AG09309 (cell line): ENCODE results near the gene SLC25A41.

ENCODE experiments used
- DNase-seq: peaks from one replicate; pipeline ENCODE4 v3.0.0-alpha.2; 2010; ENCODE audit warnings: low read depth
- H3K4me3 ChIP-seq: 2 replicates; pipeline ENCODE4 v1.5.1; 2011; ENCODE audit warnings: mild to moderate bottlenecking, low read depth, low read length, moderate library complexity; ENCODE audit not compliant: control insufficient read depth
- TF ChIP-seq, protein P1 (sequence below): IDR thresholded peaks from 2 replicates; pipeline ENCODE4 v1.5.1; 2011; ENCODE audit warnings: mild to moderate bottlenecking, low read depth, low read length, inconsistent platforms; ENCODE audit not compliant: insufficient read depth, control insufficient read depth; ENCODE audit errors: missing control alignments

SLC25A41 gene

DNA sequence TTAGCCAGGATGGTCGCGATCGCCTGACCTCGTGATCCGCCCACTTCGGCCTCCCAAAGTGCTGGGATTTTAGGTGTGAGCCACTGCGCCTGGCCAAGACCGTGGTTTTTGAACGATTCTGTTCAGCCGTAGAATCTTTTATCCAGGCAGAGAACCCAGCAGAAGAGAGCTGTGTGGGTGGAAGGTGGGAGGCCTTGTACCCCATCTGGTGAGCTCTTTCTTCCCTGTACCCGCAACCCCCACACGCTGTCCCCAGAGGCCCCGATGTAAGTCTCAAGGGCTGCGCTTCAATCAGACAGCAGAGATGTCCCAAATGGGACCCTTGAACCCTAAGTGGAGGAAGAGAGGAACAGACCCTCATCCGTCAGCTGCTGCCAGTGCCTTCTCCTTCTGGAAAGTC, 22.4 kb upstream of the SLC25A41 start:
- no peak for DNase-seq
- H3K4me3 ChIP-seq: no peak overlapping the region
- TF ChIP-seq, protein P1, sequence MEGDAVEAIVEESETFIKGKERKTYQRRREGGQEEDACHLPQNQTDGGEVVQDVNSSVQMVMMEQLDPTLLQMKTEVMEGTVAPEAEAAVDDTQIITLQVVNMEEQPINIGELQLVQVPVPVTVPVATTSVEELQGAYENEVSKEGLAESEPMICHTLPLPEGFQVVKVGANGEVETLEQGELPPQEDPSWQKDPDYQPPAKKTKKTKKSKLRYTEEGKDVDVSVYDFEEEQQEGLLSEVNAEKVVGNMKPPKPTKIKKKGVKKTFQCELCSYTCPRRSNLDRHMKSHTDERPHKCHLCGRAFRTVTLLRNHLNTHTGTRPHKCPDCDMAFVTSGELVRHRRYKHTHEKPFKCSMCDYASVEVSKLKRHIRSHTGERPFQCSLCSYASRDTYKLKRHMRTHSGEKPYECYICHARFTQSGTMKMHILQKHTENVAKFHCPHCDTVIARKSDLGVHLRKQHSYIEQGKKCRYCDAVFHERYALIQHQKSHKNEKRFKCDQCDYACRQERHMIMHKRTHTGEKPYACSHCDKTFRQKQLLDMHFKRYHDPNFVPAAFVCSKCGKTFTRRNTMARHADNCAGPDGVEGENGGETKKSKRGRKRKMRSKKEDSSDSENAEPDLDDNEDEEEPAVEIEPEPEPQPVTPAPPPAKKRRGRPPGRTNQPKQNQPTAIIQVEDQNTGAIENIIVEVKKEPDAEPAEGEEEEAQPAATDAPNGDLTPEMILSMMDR: no peak

DNA sequence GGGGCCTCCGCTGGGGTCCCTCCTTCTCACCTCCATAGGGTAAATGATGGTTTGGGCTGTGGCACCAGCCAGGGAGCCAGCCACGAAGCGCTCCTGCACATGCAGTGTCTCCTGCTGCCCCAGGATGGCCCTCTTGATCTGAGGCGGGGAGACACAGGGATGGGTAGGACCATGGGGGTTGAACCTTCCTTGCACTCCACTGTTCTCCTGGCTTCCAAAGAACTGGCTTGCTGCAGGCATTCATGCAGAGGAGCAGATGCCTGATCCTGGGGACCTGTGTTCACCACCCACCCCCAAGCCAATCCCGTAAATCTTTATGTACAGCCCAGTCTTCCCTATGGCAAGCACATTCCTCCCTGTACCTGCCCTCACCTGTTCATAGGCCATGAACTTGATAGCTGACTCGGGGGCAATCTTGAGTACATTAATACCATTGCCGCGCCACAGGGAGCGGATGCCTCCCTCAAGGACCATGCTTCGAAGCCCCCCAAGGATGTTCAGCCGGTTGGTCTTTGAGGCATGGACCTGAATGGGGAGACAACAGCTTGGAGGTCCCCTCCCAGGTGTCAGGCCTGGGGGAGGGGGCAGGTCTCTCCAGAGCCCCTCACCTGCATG, 20.5 kb upstream of the SLC25A41 start:
- TF ChIP-seq, protein P1: no peak
- H3K4me3 ChIP-seq: no peak overlapping the region
- DNase-seq: no peak

DNA sequence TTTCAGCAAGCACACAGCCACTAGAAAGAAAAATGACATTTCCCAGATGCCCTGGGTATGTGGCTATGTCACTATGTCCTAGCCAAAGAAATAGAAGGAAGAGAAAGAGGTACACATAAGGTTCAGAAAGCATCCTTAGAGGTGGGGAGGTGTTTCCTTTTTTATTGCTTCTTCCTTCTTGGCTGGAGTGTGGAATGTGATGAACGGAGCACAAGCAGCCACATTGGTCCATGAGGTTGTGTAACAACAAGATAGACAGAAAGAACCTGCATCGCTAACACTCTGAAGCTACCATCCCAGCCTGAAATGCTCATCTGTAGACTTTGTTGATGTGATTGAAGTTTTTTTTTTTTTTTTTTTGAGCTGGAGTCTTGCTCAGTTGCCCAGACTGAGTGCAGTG, 19.3 kb upstream of the SLC25A41 start:
- no peak for DNase-seq
- no peak overlapping the region for H3K4me3 ChIP-seq

DNA sequence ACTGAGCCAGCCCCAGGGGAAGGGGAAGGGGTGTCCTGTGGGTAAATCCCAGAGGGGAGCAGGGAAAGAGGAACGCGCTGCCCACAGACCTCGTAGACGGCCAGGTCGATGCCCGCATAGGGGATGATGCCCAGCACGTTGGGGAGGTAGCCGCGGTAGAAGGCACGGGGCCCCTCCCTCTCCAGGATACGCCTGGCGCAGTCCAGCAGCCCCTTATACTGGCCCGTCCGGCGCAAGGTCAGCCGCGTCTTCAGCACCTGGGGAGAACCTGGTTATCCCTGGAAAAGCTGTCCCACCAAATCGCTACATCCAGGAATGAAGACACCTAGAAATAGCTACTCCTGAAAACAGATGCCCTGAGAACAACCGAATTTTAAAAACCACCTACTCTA, 18.7 kb upstream of the SLC25A41 start:
- TF ChIP-seq, protein P1: no peak
- DNase-seq: no peak
- no peak overlapping the region for H3K4me3 ChIP-seq

More for the DNA sequence above, 19.3 kb upstream of the SLC25A41 start:
- TF ChIP-seq, protein P1: no peak

DNA sequence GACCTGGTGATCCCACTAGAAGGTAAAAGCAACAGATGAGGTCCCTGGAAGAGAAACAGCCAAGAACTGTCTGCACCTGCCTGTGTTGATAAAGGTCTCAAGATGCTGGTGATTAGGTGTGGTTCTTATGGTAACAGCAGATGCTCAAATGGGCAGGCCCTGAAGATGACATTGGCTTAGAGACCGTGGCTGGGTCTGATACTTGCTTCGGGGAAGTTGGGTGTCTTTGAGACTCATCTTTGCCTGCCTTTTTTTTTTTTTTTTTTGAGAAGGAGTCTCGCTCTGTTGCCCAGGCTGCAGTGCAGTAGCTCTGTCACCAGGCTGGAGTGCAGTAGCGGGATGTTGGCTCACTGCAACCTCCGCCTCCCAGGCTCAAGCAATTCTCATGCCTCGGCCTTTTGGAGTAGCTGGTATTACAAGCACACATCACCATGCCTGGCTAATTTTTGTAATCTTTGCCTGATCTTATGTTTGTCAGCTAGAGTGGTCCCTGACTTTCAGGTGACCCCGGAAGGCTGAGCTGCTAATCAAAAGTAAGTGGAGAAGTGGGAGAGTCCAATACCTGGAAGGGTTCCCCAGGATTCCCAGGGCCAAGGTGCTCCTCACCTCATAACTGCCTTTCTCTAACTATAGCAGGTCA, 18.1 kb upstream of the SLC25A41 start:
- H3K4me3 ChIP-seq: no peak overlapping the region
- no peak for DNase-seq
- TF ChIP-seq, protein P1: no peak

DNA sequence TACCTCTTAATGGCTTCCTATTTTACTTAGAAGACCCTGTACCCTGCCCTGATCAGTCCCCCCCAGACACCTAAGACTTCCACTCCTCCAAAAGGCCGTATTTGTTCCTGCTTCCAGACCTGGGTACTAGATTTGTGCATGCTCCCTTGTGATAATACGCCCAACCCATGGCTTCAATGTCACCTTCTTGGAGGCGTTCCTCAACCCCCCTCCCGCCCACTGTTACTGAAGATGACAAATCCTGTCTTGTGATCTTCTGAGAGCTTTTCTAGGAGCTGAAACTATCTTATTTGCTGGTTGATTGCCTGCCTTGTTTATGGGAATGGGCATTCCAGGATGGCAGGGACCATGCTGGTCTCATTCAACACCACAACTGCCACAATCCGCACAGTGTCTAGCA, 16.6 kb upstream of the SLC25A41 start:
- TF ChIP-seq, protein P1: no peak
- no peak overlapping the region for H3K4me3 ChIP-seq
- DNase-seq: no peak

DNA sequence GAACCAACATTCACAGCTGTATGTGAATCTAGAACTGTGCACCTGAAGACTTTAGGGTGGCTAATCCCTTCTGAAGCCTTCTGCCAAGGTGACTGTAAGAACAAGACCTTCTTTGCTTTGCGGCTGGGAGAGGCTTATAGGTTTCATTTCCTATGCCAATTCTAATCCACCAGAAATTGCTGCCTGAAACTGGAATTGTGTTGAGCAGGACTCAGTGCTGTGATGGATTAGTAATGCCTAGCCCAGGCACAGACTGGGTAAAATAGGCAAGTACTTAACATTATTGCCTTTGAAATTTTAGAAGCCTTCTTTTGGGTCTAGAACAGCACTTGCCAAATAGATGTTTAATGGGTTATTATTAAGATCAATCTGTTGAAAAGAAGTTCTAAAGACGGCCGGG, 14.5 kb upstream of the SLC25A41 start:
- TF ChIP-seq, protein P1: no peak
- DNase-seq: no peak
- H3K4me3 ChIP-seq: no peak overlapping the region
